Smooth muscle cell (in vitro differentiated cells): Measurements from ENCODE around the gene CDH4. TPM values are rescaled to one million over a fixed set of nuclear protein-coding genes. Genes with fewer than 3 reads are reported as not detected.

Source experiments
- DNase-seq: peaks from one replicate; lab custom pipeline; 2025; ENCODE audit not compliant: unreplicated experiment; lab: John Stamatoyannopoulos, UW
- H2AFZ ChIP-seq: fragments of 200-600 bp; sonication (generic); 2 replicates; pipeline ENCODE4 v1.6.0; 2016; ENCODE audit warnings: antibody characterized with exemption, low read depth, mild to moderate bottlenecking
- H3F3A ChIP-seq: fragments of 200-600 bp; sonication (generic); 2 replicates; pipeline ENCODE4 v1.6.0; 2017; ENCODE audit warnings: antibody characterized with exemption, low read depth
- H3K27ac ChIP-seq: fragments of 200-600 bp; sonication (generic); 2 replicates; pipeline ENCODE4 v1.5.1; 2016; ENCODE audit warnings: low read depth, mild to moderate bottlenecking
- H3K27me3 ChIP-seq: fragments of 200-600 bp; sonication (generic); 2 replicates; pipeline ENCODE4 v1.6.1; 2016; ENCODE audit warnings: low read depth, mild to moderate bottlenecking
- H3K36me3 ChIP-seq: fragments of 200-600 bp; sonication (generic); 2 replicates; pipeline ENCODE4 v1.5.1; 2016; ENCODE audit warnings: low read depth
- H3K4me1 ChIP-seq: fragments of 200-600 bp; sonication (generic); 2 replicates; pipeline ENCODE4 v1.5.1; 2016; ENCODE audit warnings: low read depth
- H3K4me2 ChIP-seq: fragments of 200-600 bp; sonication (generic); 2 replicates; pipeline ENCODE4 v1.6.0; 2016; ENCODE audit warnings: mild to moderate bottlenecking
- H3K4me3 ChIP-seq: fragments of 200-600 bp; sonication (generic); 2 replicates; pipeline ENCODE4 v1.5.1; 2016; ENCODE audit warnings: mild to moderate bottlenecking
- H3K79me2 ChIP-seq: fragments of 200-600 bp; sonication (generic); 2 replicates; pipeline ENCODE4 v1.6.0; 2016; ENCODE audit warnings: low read depth, mild to moderate bottlenecking
- H3K9ac ChIP-seq: fragments of 200-600 bp; sonication (generic); 2 replicates; pipeline ENCODE4 v1.6.0; 2016; ENCODE audit warnings: low read depth
- H3K9me3 ChIP-seq: fragments of 200-600 bp; sonication (generic); replicated peaks from 2 replicates; pipeline ENCODE4 v1.5.1; 2016; ENCODE audit warnings: low read depth
- H4K20me1 ChIP-seq: fragments of 200-600 bp; sonication (generic); 2 replicates; pipeline ENCODE4 v1.6.0; 2016; ENCODE audit warnings: low read depth
- WGBS: methylation state at CpG from one replicate; pipeline ENCODE4 v1.1.7; 2016; ENCODE audit warnings: low lambda C conversion rate; 5-methylcytosine and 5-hydroxymethylcytosine counted together
- polyA plus RNA-seq: library from polyadenylated mRNA; unstranded; fragments of >200 nt; fragmentation: Nextera tagmentation; extraction: Ambion mirVana; gene quantifications from 2 replicates; pipeline ENCODE4 v1.2.1, GENCODE V29; 2016
- total RNA-seq: library from RNA; depleted of rRNA; stranded (reverse); fragments of >200 nt; gene quantifications from 2 replicates; pipeline ENCODE4 v1.2.3, GENCODE V29; 2014
- TF ChIP-seq, protein P1 (sequence below): fragments of 200-600 bp; sonication (generic); IDR thresholded peaks from 2 replicates; pipeline ENCODE4 v1.5.1; 2017; ENCODE audit warnings: borderline replicate concordance, mild to moderate bottlenecking, antibody characterized with exemption; ENCODE audit not compliant: insufficient read depth, poor library complexity, severe bottlenecking

The CDH4 gene
- total and polyA plus RNA-seq, 2 experiments from 2014 or later: 0.03 to 0.04 TPM

- Histone ChIP-seq H3K9ac (no peak overlapping the region), H3K27me3 (peaks cover 12% of the 10 kb centered on the region), H3K4me2 (no peak overlapping the region), H3K27ac (no peak overlapping the region), H3K36me3 (no peaks in the 10 kb centered on the region), H3K4me1 (no peaks in the 10 kb centered on the region), H3K9me3 (no peaks in the 10 kb centered on the region), H3F3A (no peaks in the 10 kb centered on the region), H2AFZ (no peak overlapping the region), H4K20me1 (no peaks in the 10 kb centered on the region), H3K79me2 (no peaks in the 10 kb centered on the region), H3K4me3 (no peak overlapping the region)
- no peak for DNase-seq
- WGBS: 94% methylated on average over 14 of the region's 14 CpGs
- TF ChIP-seq, protein P1, sequence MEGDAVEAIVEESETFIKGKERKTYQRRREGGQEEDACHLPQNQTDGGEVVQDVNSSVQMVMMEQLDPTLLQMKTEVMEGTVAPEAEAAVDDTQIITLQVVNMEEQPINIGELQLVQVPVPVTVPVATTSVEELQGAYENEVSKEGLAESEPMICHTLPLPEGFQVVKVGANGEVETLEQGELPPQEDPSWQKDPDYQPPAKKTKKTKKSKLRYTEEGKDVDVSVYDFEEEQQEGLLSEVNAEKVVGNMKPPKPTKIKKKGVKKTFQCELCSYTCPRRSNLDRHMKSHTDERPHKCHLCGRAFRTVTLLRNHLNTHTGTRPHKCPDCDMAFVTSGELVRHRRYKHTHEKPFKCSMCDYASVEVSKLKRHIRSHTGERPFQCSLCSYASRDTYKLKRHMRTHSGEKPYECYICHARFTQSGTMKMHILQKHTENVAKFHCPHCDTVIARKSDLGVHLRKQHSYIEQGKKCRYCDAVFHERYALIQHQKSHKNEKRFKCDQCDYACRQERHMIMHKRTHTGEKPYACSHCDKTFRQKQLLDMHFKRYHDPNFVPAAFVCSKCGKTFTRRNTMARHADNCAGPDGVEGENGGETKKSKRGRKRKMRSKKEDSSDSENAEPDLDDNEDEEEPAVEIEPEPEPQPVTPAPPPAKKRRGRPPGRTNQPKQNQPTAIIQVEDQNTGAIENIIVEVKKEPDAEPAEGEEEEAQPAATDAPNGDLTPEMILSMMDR: no peak
Observed at GRCh38 chr20:61361501-61361900, 109.4 kb downstream of the CDH4 start.

GRCh38 chr20:61364147-61364546 lies 112.1 kb downstream of the CDH4 start:
- no peaks in the 10 kb centered on the region for H4K20me1 ChIP-seq
- H3K9ac ChIP-seq: no peak overlapping the region
- H3K9me3 ChIP-seq: no peaks in the 10 kb centered on the region
- no peaks in the 10 kb centered on the region for H3K79me2 ChIP-seq
- WGBS: 92% methylated on average over 5 of the region's 5 CpGs
- H3K27ac ChIP-seq: no peak overlapping the region
- no peaks in the 10 kb centered on the region for H3K36me3 ChIP-seq
- H3K27me3 ChIP-seq: peaks cover 12% of the 10 kb centered on the region
- DNase-seq: no peak
- no peak overlapping the region for H3K4me2 ChIP-seq
- H3F3A ChIP-seq: no peaks in the 10 kb centered on the region
- H3K4me1 ChIP-seq: no peaks in the 10 kb centered on the region
- no peak overlapping the region for H3K4me3 ChIP-seq
- no peak overlapping the region for H2AFZ ChIP-seq
- TF ChIP-seq, protein P1: no peak

GRCh38 chr20:61366914-61367313 lies 114.9 kb downstream of the CDH4 start:
- H3K4me1 ChIP-seq: peaks cover 15% of the 10 kb centered on the region
- H3K36me3 ChIP-seq: no peaks in the 10 kb centered on the region
- no peak overlapping the region for H2AFZ ChIP-seq
- 83% methylated on average over 11 of the region's 11 CpGs for WGBS
- no peak overlapping the region for H3K4me3 ChIP-seq
- no peak overlapping the region for H3K27ac ChIP-seq
- no peaks in the 10 kb centered on the region for H3K9me3 ChIP-seq
- no peaks in the 10 kb centered on the region for H3F3A ChIP-seq
- H3K79me2 ChIP-seq: no peaks in the 10 kb centered on the region
- DNase-seq: no peak
- H3K27me3 ChIP-seq: no peaks in the 10 kb centered on the region
- no peaks in the 10 kb centered on the region for H4K20me1 ChIP-seq
- no peak overlapping the region for H3K4me2 ChIP-seq
- H3K9ac ChIP-seq: no peak overlapping the region
- TF ChIP-seq, protein P1: no peak

DNA sequence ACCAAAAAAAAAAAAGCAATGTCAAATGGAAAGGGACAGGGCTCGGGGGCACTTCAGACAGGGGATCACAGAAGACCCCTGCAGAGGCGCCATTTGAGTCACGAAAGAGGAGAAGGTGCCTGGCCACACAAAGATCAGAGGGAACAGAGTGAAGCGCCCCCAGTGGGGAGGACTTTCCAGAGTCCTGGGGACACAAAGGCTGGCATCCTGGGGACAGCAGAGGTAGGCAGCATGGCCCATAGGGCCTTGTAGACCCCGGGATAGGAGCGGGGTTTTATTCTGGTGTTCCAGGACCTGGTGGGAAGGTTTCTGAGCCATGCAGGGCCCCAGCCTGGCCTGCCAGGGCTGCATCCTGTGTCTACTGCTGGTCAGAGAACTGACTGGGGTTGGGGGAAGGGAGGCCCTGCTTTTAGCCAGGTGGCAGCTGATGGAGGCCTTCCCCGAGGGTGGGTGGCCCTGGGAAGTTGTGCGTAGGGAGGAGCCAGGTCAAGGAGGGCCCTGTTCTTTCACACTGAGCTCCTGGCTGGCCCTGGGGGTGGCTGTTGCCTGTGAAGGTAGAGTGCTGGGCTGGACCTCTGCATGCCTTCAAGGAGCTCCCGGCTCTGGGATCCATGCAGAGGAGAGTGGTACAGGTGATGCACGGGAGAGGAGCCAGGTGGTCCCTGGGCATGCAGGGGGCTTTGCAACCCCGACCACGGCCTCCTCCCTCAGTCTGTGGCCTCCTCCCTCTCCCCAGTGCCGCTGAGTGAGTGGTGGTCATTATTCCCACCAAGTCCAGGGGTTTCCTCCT lies 117.9 kb downstream of the CDH4 start:
- WGBS: 90% methylated on average over 13 of the region's 13 CpGs
- TF ChIP-seq, protein P1: no peak

More for the DNA sequence above, 117.9 kb downstream of the CDH4 start:
- no peak for DNase-seq
- H3K9me3 ChIP-seq: no peaks in the 10 kb centered on the region
- H3F3A ChIP-seq: no peaks in the 10 kb centered on the region
- no peak overlapping the region for H3K9ac ChIP-seq
- no peak overlapping the region for H3K27ac ChIP-seq
- no peaks in the 10 kb centered on the region for H4K20me1 ChIP-seq
- no peaks in the 10 kb centered on the region for H3K27me3 ChIP-seq
- H3K4me1 ChIP-seq: peaks cover 15% of the 10 kb centered on the region
- H3K4me3 ChIP-seq: no peak overlapping the region
- no peak overlapping the region for H2AFZ ChIP-seq
- H3K4me2 ChIP-seq: no peak overlapping the region
- H3K79me2 ChIP-seq: no peaks in the 10 kb centered on the region
- H3K36me3 ChIP-seq: no peaks in the 10 kb centered on the region
